IPS-20b (cell line): ENCODE measurements around the gene SLC1A7.

Source experiments
- H3K27ac ChIP-seq: one replicate; pipeline ENCODE4 v1.5.1; 2013; ENCODE audit warnings: low read length
- H3K27me3 ChIP-seq: 2 replicates; pipeline ENCODE4 v1.6.1; 2013; ENCODE audit warnings: mild to moderate bottlenecking, low read length, inconsistent platforms; ENCODE audit not compliant: insufficient read depth
- H3K36me3 ChIP-seq: 2 replicates; pipeline ENCODE4 v1.6.1; 2013; ENCODE audit warnings: low read depth, mild to moderate bottlenecking, inconsistent platforms, low read length, moderate library complexity; ENCODE audit not compliant: insufficient read depth
- H3K4me1 ChIP-seq: 2 replicates; pipeline ENCODE4 v1.6.1; 2013; ENCODE audit warnings: mild to moderate bottlenecking, control low read depth, inconsistent platforms, low read length, moderate library complexity; ENCODE audit not compliant: insufficient read depth
- H3K4me3 ChIP-seq: 2 replicates; pipeline ENCODE4 v1.5.1; 2013; ENCODE audit warnings: mild to moderate bottlenecking, low read length, inconsistent platforms
- H3K9ac ChIP-seq: 2 replicates; pipeline ENCODE4 v1.6.1; 2013; ENCODE audit warnings: low read depth, mild to moderate bottlenecking, inconsistent platforms, low read length, moderate library complexity
- H3K9me3 ChIP-seq: 2 replicates; pipeline ENCODE4 v1.6.1; 2013; ENCODE audit warnings: mild to moderate bottlenecking, low read depth, low read length, inconsistent platforms; ENCODE audit not compliant: insufficient read depth

The SLC1A7 gene

DNA sequence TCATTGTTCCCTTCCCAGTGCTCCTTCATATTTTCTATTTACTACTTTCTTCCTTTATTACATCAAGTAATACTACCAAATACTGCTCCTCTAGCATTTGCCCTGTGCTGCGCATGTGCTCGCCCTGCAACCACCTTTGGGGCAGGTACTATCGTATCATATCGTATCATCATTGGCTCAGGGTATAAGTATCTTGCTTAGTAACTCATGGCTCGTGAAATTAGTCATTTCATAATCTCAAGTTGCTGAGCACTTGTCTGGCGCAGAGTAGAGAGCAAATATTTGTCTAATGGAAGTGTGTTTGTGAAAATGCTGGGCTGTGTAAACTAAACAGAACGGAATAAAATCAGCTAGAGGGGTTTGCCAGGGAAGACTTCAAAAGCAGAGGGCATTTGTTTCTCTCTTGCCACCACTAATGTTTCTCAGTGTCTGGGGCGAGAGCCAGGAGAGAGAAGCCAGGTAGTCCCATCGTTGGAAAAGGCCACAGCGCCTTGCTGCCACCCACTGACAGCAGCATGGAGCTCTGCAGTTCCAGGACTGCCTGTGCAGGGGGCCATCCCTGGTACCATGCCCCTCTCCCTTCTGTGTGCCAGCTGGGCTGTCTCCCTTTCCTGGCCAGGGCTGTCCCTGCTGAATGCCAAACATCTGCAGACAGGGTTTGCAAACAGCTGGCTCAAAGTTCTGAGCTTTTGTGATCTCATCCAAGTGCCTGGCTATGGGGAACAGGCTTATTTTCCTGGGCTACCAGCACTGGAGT lies 34.2 kb upstream of the SLC1A7 start:
- Histone ChIP-seq H3K4me1 (0 out of 2 replicates have a peak, but pooled peaks cover 3% of the 10 kb centered on the region), H3K9me3 (no peaks in the 10 kb centered on the region), H3K9ac (no peak overlapping the region), H3K27me3 (0 out of 2 replicates have a peak, but pooled peaks cover 3% of the 10 kb centered on the region), H3K36me3 (no peaks in the 10 kb centered on the region), H3K27ac (no peak overlapping the region), H3K4me3 (no peak overlapping the region)

DNA sequence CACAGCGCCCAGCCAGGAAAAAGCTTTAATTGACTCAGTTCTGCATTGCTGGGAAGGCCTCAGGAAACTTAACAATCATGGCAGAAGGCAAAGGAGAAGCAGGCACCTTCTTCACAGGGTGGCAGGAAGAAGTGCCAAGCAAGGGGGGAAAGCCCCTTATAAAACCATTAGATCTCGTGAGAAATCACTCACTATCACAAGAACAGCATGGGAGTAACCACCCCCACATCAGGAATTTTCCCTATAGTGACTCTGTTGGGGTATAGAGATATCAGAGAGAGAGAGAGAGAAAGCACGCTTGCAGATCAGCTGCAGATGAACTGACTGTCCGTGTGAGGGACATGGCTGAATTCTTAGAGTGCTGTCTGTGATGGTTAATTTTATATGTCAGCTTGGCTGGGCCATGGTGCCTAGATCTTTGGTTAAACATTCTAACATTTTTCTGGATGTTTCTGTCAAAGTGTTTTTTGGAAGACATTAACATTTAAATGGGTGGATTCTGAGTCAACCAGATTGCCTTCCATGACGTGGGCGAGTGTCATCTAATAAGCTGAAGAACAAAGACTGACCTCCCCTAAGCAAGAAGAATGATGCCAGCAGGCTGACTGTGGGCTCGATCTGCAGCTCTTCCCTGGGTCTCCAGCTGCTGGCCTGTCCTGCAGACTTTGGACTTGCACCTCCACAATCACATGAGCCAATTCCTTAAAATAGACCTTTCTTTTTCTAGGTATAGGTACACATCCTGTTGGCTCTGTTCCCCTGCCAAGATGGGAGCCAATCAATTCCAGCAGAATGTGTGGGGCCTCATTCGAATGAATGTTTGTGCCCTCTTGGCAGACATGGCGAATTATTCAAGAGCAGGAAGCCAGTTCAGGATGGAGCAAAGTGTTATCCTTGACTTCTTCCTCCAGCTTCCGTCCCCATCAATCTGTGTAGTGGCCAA lies 32.8 kb upstream of the SLC1A7 start:
- no peak overlapping the region for H3K4me3 ChIP-seq
- H3K27ac ChIP-seq: no peak overlapping the region
- 0 out of 2 replicates have a peak, but pooled peaks cover 3% of the 10 kb centered on the region for H3K4me1 ChIP-seq
- H3K9me3 ChIP-seq: no peaks in the 10 kb centered on the region
- H3K9ac ChIP-seq: no peak overlapping the region
- H3K36me3 ChIP-seq: no peaks in the 10 kb centered on the region
- H3K27me3 ChIP-seq: 0 out of 2 replicates have a peak, but pooled peaks cover 3% of the 10 kb centered on the region

DNA sequence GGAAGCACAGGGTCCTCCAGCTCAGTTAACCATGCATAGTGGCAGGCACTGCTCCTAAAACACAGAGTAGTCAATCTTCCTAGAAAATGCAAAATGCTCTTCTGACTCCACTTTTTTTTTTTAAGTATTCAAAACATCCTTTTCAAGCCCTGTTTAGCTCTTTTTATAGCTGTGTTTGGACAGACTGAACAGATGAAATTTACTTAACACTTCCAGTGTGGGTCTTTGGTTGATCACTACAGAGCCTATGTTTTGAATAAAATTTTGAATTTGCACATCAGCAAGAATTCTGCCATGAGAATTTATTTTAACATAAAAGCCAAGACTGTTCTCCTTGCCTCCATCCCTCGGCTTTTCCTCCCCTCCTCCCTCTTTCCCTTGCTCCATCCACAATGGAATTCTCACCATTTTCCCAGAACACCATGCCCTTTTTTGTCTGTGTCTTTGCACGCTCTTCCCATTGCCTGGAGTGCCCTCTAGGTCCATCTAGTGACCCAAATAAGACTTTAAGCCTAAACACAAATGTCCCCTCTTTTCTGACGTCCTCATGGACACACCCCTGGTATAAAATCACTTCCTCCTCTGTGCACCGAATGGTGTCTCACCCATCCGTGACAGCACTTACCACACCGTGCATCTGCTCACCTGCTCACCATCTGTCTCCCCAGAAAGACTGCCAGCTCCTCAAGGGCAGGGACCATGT lies 30.1 kb upstream of the SLC1A7 start:
- no peak overlapping the region for H3K27ac ChIP-seq
- H3K9ac ChIP-seq: no peak overlapping the region

DNA sequence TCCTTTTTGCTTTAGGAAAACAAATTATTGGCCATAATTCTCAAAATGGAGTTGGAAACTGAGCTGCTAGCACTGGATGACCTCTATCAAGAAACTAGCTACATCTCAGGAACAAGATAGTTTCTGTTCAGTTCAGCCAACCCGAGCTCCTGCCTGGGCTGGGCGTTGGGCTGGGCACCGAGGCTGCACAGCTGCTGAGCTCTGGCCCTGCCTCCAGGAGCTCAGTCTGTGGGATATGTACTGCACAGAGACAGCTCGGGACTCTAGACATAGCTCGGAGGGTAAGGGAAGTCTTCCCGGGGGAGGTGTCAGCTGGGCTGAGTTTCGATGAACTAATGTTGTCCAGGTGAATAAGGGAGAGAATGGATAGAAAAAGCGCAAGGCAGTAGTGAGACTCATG lies 24.5 kb upstream of the SLC1A7 start:
- Histone ChIP-seq H3K36me3 (no peaks in the 10 kb centered on the region), H3K27ac (no peak overlapping the region), H3K27me3 (no peaks in the 10 kb centered on the region; the same call in 1 of the 2 replicates)

More for the DNA sequence above, 30.1 kb upstream of the SLC1A7 start:
- Histone ChIP-seq H3K36me3 (no peaks in the 10 kb centered on the region), H3K9me3 (no peaks in the 10 kb centered on the region), H3K27me3 (no peaks in the 10 kb centered on the region), H3K4me3 (no peak overlapping the region), H3K4me1 (0 out of 2 replicates have a peak, but pooled peaks cover 3% of the 10 kb centered on the region)

DNA sequence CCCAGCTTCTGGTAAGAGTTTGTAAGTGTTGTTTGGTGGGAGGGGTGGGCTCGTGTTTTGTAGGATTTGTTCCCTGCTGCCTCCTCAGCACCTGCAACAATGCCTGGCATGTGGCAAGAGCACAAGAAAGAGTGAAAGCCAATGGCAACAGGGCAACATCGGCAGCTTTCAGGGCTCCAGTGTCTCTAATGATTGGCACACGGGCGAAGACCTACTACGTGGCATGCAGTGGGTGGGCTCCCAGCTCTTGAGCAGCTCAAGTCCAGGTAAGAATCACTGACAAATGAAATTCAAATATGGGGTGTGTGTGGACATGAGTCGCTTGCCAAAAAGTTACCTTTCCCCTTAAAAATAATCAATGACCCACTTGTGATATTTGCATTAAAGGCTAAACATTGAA lies 23.9 kb upstream of the SLC1A7 start:
- peaks cover 10% of the 10 kb centered on the region; the same call in 1 of the 2 replicates for H3K4me1 ChIP-seq
- no peaks in the 10 kb centered on the region for H3K36me3 ChIP-seq
- H3K27ac ChIP-seq: no peak overlapping the region
- H3K4me3 ChIP-seq: no peak overlapping the region
- H3K27me3 ChIP-seq: no peaks in the 10 kb centered on the region; the same call in 1 of the 2 replicates
- H3K9ac ChIP-seq: no peak overlapping the region
- no peaks in the 10 kb centered on the region for H3K9me3 ChIP-seq

More for the DNA sequence above, 24.5 kb upstream of the SLC1A7 start:
- Histone ChIP-seq H3K9me3 (no peaks in the 10 kb centered on the region), H3K4me3 (no peak overlapping the region), H3K4me1 (peaks cover 10% of the 10 kb centered on the region; the same call in 1 of the 2 replicates), H3K9ac (no peak overlapping the region)

DNA sequence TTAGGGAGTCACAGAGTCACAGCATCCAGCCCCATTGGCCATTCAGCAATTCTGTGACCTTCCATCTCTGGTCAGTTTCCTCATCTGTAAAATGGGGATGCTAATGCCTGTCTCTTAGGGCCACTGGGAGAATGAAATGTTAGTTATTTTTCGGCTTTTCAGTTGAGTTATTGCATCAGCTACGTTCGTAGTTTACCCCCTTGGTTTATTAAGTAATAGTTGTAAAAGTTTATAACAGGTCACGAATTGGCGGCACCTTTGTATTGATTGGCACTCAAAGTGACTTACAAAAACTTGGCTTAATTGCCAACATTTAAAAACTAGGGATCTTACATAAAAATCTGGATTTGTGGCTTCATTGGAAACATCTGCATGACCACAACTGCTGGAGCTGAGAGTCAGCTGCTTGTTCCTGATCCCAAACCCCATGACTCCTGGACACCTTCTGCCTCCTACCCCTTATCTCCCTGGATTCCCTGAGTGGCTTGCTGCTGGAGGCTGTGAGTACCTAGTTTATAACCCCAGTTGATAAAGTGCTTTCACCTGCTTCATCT lies 23.0 kb upstream of the SLC1A7 start:
- Histone ChIP-seq H3K4me3 (no peak overlapping the region), H3K4me1 (peaks cover 10% of the 10 kb centered on the region; the same call in 1 of the 2 replicates), H3K9me3 (no peaks in the 10 kb centered on the region)

DNA sequence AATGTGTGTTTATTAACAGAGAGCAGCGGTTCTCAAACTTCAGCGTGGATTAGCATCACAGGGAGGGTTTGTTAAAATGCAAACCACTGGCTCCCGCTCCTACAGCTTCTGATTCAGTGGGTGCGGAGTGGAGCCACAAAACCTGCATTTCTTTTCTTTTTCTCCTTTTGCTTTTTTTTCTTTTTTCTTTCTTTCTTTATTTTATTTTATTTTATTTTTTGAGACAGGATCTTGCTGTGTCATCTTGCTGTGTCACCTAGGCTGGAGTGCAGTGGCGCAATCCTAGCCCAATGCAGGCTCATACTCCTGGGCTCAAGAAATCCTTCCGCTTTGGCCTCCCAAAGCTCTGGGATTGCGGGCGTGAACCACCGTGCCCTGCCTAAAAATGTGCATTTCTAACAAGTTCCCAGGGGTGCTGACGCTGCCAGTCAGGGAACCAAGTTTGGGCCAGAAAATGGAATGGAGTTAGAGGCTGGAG lies 20.9 kb upstream of the SLC1A7 start:
- H3K9ac ChIP-seq: no peak overlapping the region; the same call in 1 of the 2 replicates
- no peak overlapping the region for H3K4me3 ChIP-seq
- no peaks in the 10 kb centered on the region; the same call in 1 of the 2 replicates for H3K27me3 ChIP-seq
- no peak overlapping the region for H3K27ac ChIP-seq
- peaks cover 10% of the 10 kb centered on the region; the same call in 1 of the 2 replicates for H3K4me1 ChIP-seq
- no peaks in the 10 kb centered on the region for H3K9me3 ChIP-seq
- H3K36me3 ChIP-seq: no peaks in the 10 kb centered on the region

More for the DNA sequence above, 23.0 kb upstream of the SLC1A7 start:
- H3K36me3 ChIP-seq: no peaks in the 10 kb centered on the region
- no peak overlapping the region for H3K27ac ChIP-seq
- H3K27me3 ChIP-seq: no peaks in the 10 kb centered on the region; the same call in 1 of the 2 replicates
- H3K9ac ChIP-seq: no peak overlapping the region

DNA sequence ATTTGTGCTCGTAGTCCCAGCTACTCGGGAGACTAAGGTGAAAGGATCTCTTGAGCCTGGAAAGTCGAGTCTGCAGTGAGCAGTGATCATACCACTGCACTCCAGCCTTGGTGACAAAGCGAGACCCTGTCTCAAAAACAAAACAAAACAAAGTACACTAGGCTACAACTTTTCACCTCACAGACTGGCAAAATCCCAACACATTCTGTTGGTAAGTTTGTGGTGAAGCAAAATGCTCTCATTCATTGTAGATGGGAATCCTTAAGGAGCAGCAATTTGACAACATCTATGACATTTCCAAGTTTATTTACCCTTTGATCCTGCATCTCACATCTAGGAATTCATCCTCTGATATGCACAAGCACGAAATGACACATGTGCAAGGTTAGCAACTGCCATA lies 20.2 kb upstream of the SLC1A7 start:
- H3K4me3 ChIP-seq: no peak overlapping the region
- H3K4me1 ChIP-seq: peaks cover 10% of the 10 kb centered on the region; the same call in 1 of the 2 replicates
- H3K9ac ChIP-seq: no peak overlapping the region
- no peaks in the 10 kb centered on the region for H3K9me3 ChIP-seq
- H3K27me3 ChIP-seq: no peaks in the 10 kb centered on the region; the same call in 1 of the 2 replicates
- no peak overlapping the region for H3K27ac ChIP-seq
- no peaks in the 10 kb centered on the region for H3K36me3 ChIP-seq

DNA sequence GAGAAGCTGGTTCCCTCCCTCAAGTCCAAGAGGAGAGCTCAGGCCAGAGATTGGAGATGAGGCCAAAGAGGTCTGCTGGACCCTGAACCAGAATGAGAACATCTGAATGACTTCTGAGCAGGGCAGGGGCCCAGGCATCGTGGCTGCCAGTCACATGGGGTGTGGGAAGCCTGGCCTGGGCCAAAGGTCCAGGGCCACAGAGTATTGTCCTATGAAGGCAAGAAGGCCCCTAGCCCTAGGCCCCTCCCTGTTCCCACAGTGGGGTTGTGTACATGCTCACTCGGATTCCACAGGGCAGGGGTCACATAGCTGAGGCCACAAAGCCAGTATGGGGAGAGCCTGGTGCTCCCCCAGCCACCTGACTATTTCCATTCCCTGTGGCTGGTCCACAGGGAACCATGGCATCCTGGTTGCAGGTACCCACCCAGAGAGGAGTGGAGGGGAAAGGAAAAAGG lies 18.5 kb upstream of the SLC1A7 start:
- H3K4me1 ChIP-seq: peaks cover 10% of the 10 kb centered on the region; the same call in 1 of the 2 replicates
- no peak overlapping the region for H3K9ac ChIP-seq
- no peak overlapping the region for H3K4me3 ChIP-seq
- no peaks in the 10 kb centered on the region for H3K9me3 ChIP-seq
- no peak overlapping the region for H3K27ac ChIP-seq
- H3K27me3 ChIP-seq: no peaks in the 10 kb centered on the region; the same call in 1 of the 2 replicates
- H3K36me3 ChIP-seq: no peaks in the 10 kb centered on the region

DNA sequence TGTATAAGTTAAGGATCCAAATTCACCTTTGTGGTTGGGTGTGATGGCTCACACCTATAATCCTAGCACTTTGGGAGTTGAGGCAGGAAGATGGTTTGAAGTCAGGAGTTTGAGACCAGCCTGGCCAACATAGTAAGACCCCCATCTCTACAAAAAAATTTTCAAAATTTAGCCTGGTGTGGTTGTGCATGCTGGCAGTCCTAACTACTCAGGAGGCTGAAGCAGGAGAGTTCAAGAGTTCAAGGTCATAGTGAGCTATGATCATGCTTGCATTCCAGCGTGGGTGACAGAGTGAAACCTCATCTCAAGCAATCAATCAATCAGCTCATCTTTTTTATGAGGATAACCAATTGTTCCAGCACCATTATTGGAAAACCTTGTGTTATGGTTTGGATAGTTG lies 16.5 kb upstream of the SLC1A7 start:
- no peak overlapping the region for H3K9ac ChIP-seq

More for the DNA sequence above, 16.5 kb upstream of the SLC1A7 start:
- peaks cover 8% of the 10 kb centered on the region; the same call in 1 of the 2 replicates for H3K4me1 ChIP-seq
- H3K9me3 ChIP-seq: no peaks in the 10 kb centered on the region
- no peak overlapping the region for H3K4me3 ChIP-seq
- no peaks in the 10 kb centered on the region for H3K36me3 ChIP-seq
- no peaks in the 10 kb centered on the region; the same call in 1 of the 2 replicates for H3K27me3 ChIP-seq
- H3K27ac ChIP-seq: no peak overlapping the region
